Gastrocnemius medialis (tissue), 4 donors: ENCODE results near the gene MEAF6. TPM values are rescaled to one million over a fixed set of nuclear protein-coding genes. Genes with fewer than 3 reads are reported as not detected.

Source experiments
- ATAC-seq, 2 donors: fragments of 150-250 bp; one replicate each; pipeline ENCODE4 v1.9.1; 2016
- DNase-seq, 2 donors: peaks; one replicate each; pipeline ENCODE4 v3.0.0-alpha.2; 2019
- H3K27ac ChIP-seq, 4 donors: fragments of 200-600 bp; sonication (generic); 1 replicate in 1 of 4; 2 replicates in 3 of 4; pipeline ENCODE4 v1.5.1; 2016 to 2018; ENCODE audit warnings: mild to moderate bottlenecking in 2 of 4, moderate library complexity in 1 of 4
- H3K27me3 ChIP-seq, 3 donors: fragments of 200-600 bp; sonication (generic) in 2 of 3; 1 replicate in 1 of 3; 2 replicates in 2 of 3; pipeline versions ENCODE4 v1.5.1 to v1.6.0; 2016 to 2019; ENCODE audit warnings: mild to moderate bottlenecking in 1 of 3, moderate library complexity in 1 of 3
- H3K36me3 ChIP-seq, 2 donors: fragments of 200-600 bp; sonication (generic) in 1 of 2; one replicate each; pipeline ENCODE4 v1.5.1; 2017 to 2018
- H3K4me1 ChIP-seq, 2 donors: fragments of 200-600 bp; sonication (generic) in 1 of 2; one replicate each; pipeline ENCODE4 v1.5.1; 2016 to 2017; ENCODE audit warnings: mild to moderate bottlenecking in 2 of 2
- H3K4me3 ChIP-seq, 4 donors: fragments of 200-600 bp; sonication (generic) in 3 of 4; 1 replicate in 1 of 4; 2 replicates in 3 of 4; pipeline ENCODE4 v1.5.1; 2016 to 2019; ENCODE audit warnings: mild to moderate bottlenecking in 2 of 4
- H3K9me3 ChIP-seq, 3 donors: fragments of 200-600 bp; sonication (generic) in 2 of 3; 1 replicate in 1 of 3; 2 replicates in 2 of 3; pipeline ENCODE4 v1.5.1; 2016 to 2019
- CTCF ChIP-seq, 5 experiments: fragments of 450-650 bp in 3 of 5; fragments of 200-600 bp in 2 of 5; sonication (generic) in 2 of 5; IDR thresholded peaks in 4 of 5; conservative IDR thresholded peaks in 1 of 5; 1 replicate in 4 of 5; 2 replicates in 1 of 5; pipeline ENCODE4 v1.5.1; 2016 to 2019; ENCODE audit warnings: antibody characterized with exemption in 5 of 5, mild to moderate bottlenecking in 3 of 5, moderate library complexity in 3 of 5
- POLR2A ChIP-seq, 2 donors: fragments of 450-650 bp; IDR thresholded peaks; one replicate each; pipeline ENCODE4 v1.6.1; 2017; ENCODE audit warnings: antibody characterized with exemption in 2 of 2, mild to moderate bottlenecking in 2 of 2, moderate library complexity in 2 of 2
- in situ Hi-C, 4 donors: fragments of 200-750 bp; cut with MboI; loops; one replicate each; pipeline versions ENCODE4 v1.15.0 to v1.8.0; 2017; ENCODE audit warnings: low sequenced_read_pairs in 4 of 4
- intact Hi-C: fragments of 100-400 bp; cut with DNase I; formaldehyde crosslinking; loops from one replicate; pipeline ENCODE4 v1.15.1; 2023; ENCODE audit warnings: low total_unique reads
- microRNA-seq, 2 donors: library from miRNA; unstranded; fragments of <30 nt; microRNA quantifications; one replicate each; pipeline ENCODE4, GENCODE V29; 2016; ENCODE audit warnings: borderline replicate concordance in 2 of 2
- total RNA-seq, 4 donors: library from RNA; depleted of rRNA; stranded (reverse); fragments of >200 nt; gene quantifications; one replicate each; pipeline versions ENCODE4 v1.1.0 to v1.2.3, GENCODE V29; 2016

Gene MEAF6
- total RNA-seq, 4 donors from 2014 or later, result 72.1 to 81.0 (median 74.5) TPM

GRCh38 chr1:37448185-37448584, 66.4 kb downstream of the MEAF6 start:
- in situ Hi-C loops, result loop anchor here in 3 of 4 donors (25.0 kb wide), 2 partner anchors 736 to 886 kb away; no protein-coding TSS in a partner anchor
- Histone ChIP-seq H3K4me3 (no peak overlapping the region), H3K36me3 (no peaks in the 10 kb centered on the region), H3K27me3 (peaks cover 34 to 35% (median 35%) of the 10 kb centered on the region in 3 donors), H3K27ac (no peak overlapping the region), H3K4me1 (no peaks in the 10 kb centered on the region), H3K9me3 (no peaks in the 10 kb centered on the region)
- TF ChIP-seq CTCF (IDR thresholded peaks at IDR 0.05 in 4 of 5, conservative IDR thresholded peaks at IDR 0.05 in 1 of 5) (no peak), POLR2A (IDR thresholded peaks at IDR 0.05) (no peak)
- intact Hi-C loops, result no loop called here
- ATAC-seq (no peak), DNase-seq (no peak)

DNA sequence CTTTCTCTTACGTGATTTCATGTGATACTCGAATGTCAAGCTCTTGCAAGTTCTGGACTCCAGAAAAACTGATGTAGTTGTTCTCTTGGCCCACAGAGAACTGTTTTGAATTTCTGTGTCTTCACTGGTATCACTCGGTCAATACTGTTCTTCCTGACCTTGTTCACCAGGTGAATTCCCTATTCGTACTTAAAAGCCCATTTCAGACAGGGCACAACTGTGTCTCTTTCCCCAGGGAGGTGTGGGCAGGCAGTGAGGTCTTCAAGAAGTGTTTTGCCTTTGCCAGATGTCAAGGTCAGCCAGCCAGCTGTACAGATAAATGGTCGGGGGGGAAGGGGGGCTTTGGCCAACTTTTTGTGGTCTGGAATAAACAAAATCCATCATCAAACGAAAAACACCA, 67.7 kb downstream of the MEAF6 start:
- Histone ChIP-seq H3K4me1 (no peaks in the 10 kb centered on the region), H3K9me3 (no peaks in the 10 kb centered on the region), H3K27ac (no peak overlapping the region), H3K27me3 (peaks cover 35 to 38% (median 37%) of the 10 kb centered on the region in 3 donors), H3K4me3 (no peak overlapping the region), H3K36me3 (no peaks in the 10 kb centered on the region)
- intact Hi-C loops, result no loop called here
- no peak for TF ChIP-seq POLR2A (IDR thresholded peaks at IDR 0.05)
- TF ChIP-seq CTCF (IDR thresholded peaks at IDR 0.05 in 4 of 5, conservative IDR thresholded peaks at IDR 0.05 in 1 of 5), result no peak
- ATAC-seq (no peak), DNase-seq (no peak)
- in situ Hi-C loops, result loop anchor here in 3 of 4 donors (25.0 kb wide), 2 partner anchors 735 to 885 kb away; no protein-coding TSS in a partner anchor

DNA sequence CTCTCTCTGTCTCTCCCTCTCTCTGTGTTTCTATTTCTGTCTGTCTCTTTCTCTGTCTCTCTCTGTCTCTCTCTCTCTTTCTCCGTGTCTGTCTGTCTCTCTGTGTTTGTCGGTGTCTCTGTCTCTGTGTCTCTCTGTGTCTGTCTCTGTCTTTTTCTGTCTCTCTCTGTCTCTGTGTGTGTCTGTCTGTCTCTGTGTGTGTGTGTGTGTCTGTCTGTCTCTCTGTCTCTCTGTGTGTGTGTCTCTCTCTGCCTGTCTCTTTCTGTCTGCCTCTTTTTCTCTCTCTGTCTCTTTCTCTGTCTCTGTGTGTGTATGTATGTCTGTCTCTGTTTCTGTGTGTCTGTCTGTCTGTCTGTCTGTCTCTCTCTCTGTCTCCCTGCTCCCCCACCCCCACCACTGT, 71.9 kb downstream of the MEAF6 start:
- no peak overlapping the region for H3K4me3 ChIP-seq
- peaks cover 14 to 26% (median 20%) of the 10 kb centered on the region in 3 donors for H3K27me3 ChIP-seq
- intact Hi-C loops (no loop called here), in situ Hi-C loops (loop anchor here in 3 of 4 donors (25.0 kb wide), 2 partner anchors 730 to 880 kb away; no protein-coding TSS in a partner anchor)
- no peaks in the 10 kb centered on the region for H3K36me3 ChIP-seq
- no peak for DNase-seq
- H3K9me3 ChIP-seq, result no peaks in the 10 kb centered on the region
- no peak for ATAC-seq
- no peak overlapping the region for H3K27ac ChIP-seq
- TF ChIP-seq CTCF (IDR thresholded peaks at IDR 0.05 in 4 of 5, conservative IDR thresholded peaks at IDR 0.05 in 1 of 5), result no peak
- TF ChIP-seq POLR2A (IDR thresholded peaks at IDR 0.05), result no peak
- no peaks in the 10 kb centered on the region for H3K4me1 ChIP-seq

Small RNA genes lying within 50 kb of the gene (microRNA-seq; reads per million reads assigned to microRNA genes)
- gene MIR5581, result 1.7 to 2.4 reads per million in 2 donors
- 0 to 0.85 reads per million in 2 donors for gene MIR6732

Other genes starting within 250 kb of the MEAF6 start
- gene ZC3H12A, start 40.2 kb downstream of the MEAF6 start, total RNA-seq, result 10 to 100 TPM in 1 of 4 donors, 1 to 10 TPM in 3; 5.3 to 27.1 (median 8.6) TPM
- 1 to 10 TPM; 5.2 to 9.2 (median 6.5) TPM for gene SNIP1, start 39.5 kb upstream of the MEAF6 start, total RNA-seq
- gene DNALI1, start 42.2 kb upstream of the MEAF6 start, total RNA-seq, result 1 to 10 TPM; 1.5 to 4.0 (median 2.3) TPM
- gene GNL2, start 81.2 kb upstream of the MEAF6 start, total RNA-seq, result 10 to 100 TPM; 37.2 to 49.1 (median 43.2) TPM
- gene RSPO1, start 120.1 kb upstream of the MEAF6 start, total RNA-seq, result under 1 TPM in 1 of 4 donors, not detected in 3; 0.53 TPM
- 1 to 10 TPM in 1 of 4 donors, under 1 TPM in 2, not detected in 1; 0.46 to 1.5 (median 0.60) TPM for gene CDCA8, start 177.8 kb upstream of the MEAF6 start, total RNA-seq